Neural cell (in vitro differentiated cells): ENCODE data around the gene CREM.

ENCODE experiments used
- CTCF ChIP-seq: fragments of 450-650 bp; IDR thresholded peaks from 2 replicates; pipeline ENCODE4 v1.5.1; 2014; ENCODE audit warnings: antibody characterized with exemption, mild to moderate bottlenecking, moderate library complexity; ENCODE audit not compliant: poor library complexity, severe bottlenecking
- POLR2AphosphoS5 ChIP-seq: IDR thresholded peaks from 2 replicates; pipeline ENCODE4 v1.6.1; 2012

GRCh38 chr10:35219292-35219691 is 92.6 kb downstream of the CREM start:
- TF ChIP-seq CTCF (no peak), POLR2AphosphoS5 (peak; percentile 12)
